MCF 10A (cell line): ENCODE measurements around the gene SIX6. TPM values are rescaled to one million over a fixed set of nuclear protein-coding genes. Genes with fewer than 3 reads are reported as not detected.

Experiments
- BruUV-seq: library from RNA; stranded (reverse); fragments of 400-500 nt; replicated peaks from 2 replicates; lab custom pipeline; 2021; lab: Mats Ljungman, UMichigan
- CTCF ChIA-PET: fragments of 300-600 bp; sonication (Branson Sonifier 250); formaldehyde crosslinking; extraction: SDS; loops from one replicate; lab custom pipeline; 2021; ENCODE audit warnings: antibody characterized with exemption, inconsistent platforms; lab: Yijun Ruan, JAX
- POLR2A ChIA-PET: fragments of 300-600, 350-650 bp; sonication (Branson Sonifier 250); formaldehyde crosslinking; extraction: SDS; loops from one replicate; lab custom pipeline; 2020; ENCODE audit warnings: antibody characterized with exemption, inconsistent platforms; lab: Yijun Ruan, JAX
- DNase-seq: peaks from one replicate; pipeline ENCODE4 v3.0.0-alpha.2; 2018; ENCODE audit not compliant: unreplicated experiment
- H3K27ac Mint-ChIP-seq: one replicate; pipeline ENCODE4 v1.8.0; 2022; ENCODE audit warnings: mild to moderate bottlenecking, low read depth, mixed read lengths; ENCODE audit not compliant: unreplicated experiment
- H3K27me3 Mint-ChIP-seq: one replicate; pipeline ENCODE4 v1.8.0; 2022; ENCODE audit warnings: mixed read lengths; ENCODE audit not compliant: insufficient read depth, unreplicated experiment
- H3K36me3 Mint-ChIP-seq: one replicate; pipeline ENCODE4 v1.8.0; 2022; ENCODE audit warnings: mild to moderate bottlenecking, moderate library complexity, mixed read lengths; ENCODE audit not compliant: insufficient read depth, unreplicated experiment
- H3K4me1 Mint-ChIP-seq: one replicate; pipeline ENCODE4 v1.8.0; 2022; ENCODE audit warnings: mixed read lengths; ENCODE audit not compliant: insufficient read depth, unreplicated experiment
- H3K4me3 Mint-ChIP-seq: one replicate; pipeline ENCODE4 v1.8.0; 2022; ENCODE audit warnings: mild to moderate bottlenecking, moderate library complexity, mixed read lengths; ENCODE audit not compliant: unreplicated experiment
- H3K9me3 Mint-ChIP-seq: one replicate; pipeline ENCODE4 v1.8.0; 2022; ENCODE audit warnings: mixed read lengths; ENCODE audit not compliant: unreplicated experiment
- CTCF ChIP-seq: fragments of 200-600 bp; IDR thresholded peaks from one replicate; pipeline ENCODE4 v1.8.0; 2022; ENCODE audit warnings: antibody characterized with exemption, mild to moderate bottlenecking; ENCODE audit not compliant: unreplicated experiment
- intact Hi-C: fragments of 100-400 bp; cut with micrococcal nuclease; formaldehyde crosslinking; loops from 2 replicates; pipeline ENCODE4 v1.14.1; 2022
- total RNA-seq: library from RNA; stranded (reverse); gene quantifications from 2 replicates; pipeline ENCODE4 v1.2.3, GENCODE V29; 2022

Gene SIX6
- total RNA-seq, 1 experiment from 2014 or later, result not detected

- Mint-ChIP-seq H3K9me3 (no peaks in the 10 kb centered on the region), H3K36me3 (no peaks in the 10 kb centered on the region), H3K27ac (no peak within 1 kb of the TSS), H3K4me1 (no peaks in the 10 kb centered on the region), H3K27me3 (peaks cover 36% of the 10 kb centered on the region), H3K4me3 (no peak within 1 kb of the TSS)
- CTCF ChIA-PET, result interaction anchor here (1.5 kb wide), 1 partner anchor 136 kb away, joined by 5 read pairs; no protein-coding TSS in a partner anchor
- intact Hi-C loops, result no loop called here
- DNase-seq, result no peak
- TF ChIP-seq CTCF, result no peak
- POLR2A ChIA-PET, result no interaction called here
- no TSS peak for BruUV-seq
These were observed 23.2 kb upstream of the SIX6 start, which contains the start of gene C14orf39 for GRCh38 chr14:60485598-60486251. Gene C14orf39, minus strand, starts transcription at chr14:60486063. Its CDS starts 985 bp downstream, at chr14:60485078.

GRCh38 chr14:60487211-60487610 is 21.7 kb upstream of the SIX6 start:
- H3K27ac Mint-ChIP-seq, result no peak overlapping the region
- no peak overlapping the region for H3K4me3 Mint-ChIP-seq
- TF ChIP-seq CTCF, result no peak
- H3K4me1 Mint-ChIP-seq, result no peaks in the 10 kb centered on the region
- H3K9me3 Mint-ChIP-seq, result no peaks in the 10 kb centered on the region
- DNase-seq, result no peak
- no peaks in the 10 kb centered on the region for H3K36me3 Mint-ChIP-seq
- ChIA-PET CTCF (interaction anchor here (0.9 to 1.7 kb wide), 3 partner anchors 9 to 137 kb away, joined by 5 to 6 read pairs (median 5); no protein-coding TSS in a partner anchor), POLR2A (interaction anchor here (0.7 kb wide), 1 partner anchor 48 kb away, joined by 4 read pairs; no protein-coding TSS in a partner anchor)
- intact Hi-C loops, result no loop called here
- H3K27me3 Mint-ChIP-seq, result peaks cover 21% of the 10 kb centered on the region
- no TSS peak for BruUV-seq

GRCh38 chr14:60488175-60488574 is 20.8 kb upstream of the SIX6 start:
- ChIA-PET CTCF (no interaction called here), POLR2A (no interaction called here)
- intact Hi-C loops, result loop anchor here (1.0 to 2.0 kb wide), 3 partner anchors 74 to 299 kb away; no protein-coding TSS in a partner anchor
- H3K9me3 Mint-ChIP-seq, result no peaks in the 10 kb centered on the region
- H3K4me1 Mint-ChIP-seq, result no peaks in the 10 kb centered on the region
- no peak overlapping the region for H3K27ac Mint-ChIP-seq
- TF ChIP-seq CTCF, result peak; percentile 20
- DNase-seq, result no peak
- no peak overlapping the region for H3K4me3 Mint-ChIP-seq
- peaks cover 11% of the 10 kb centered on the region for H3K27me3 Mint-ChIP-seq
- BruUV-seq, result no TSS peak
- H3K36me3 Mint-ChIP-seq, result no peaks in the 10 kb centered on the region

GRCh38 chr14:60490270-60490669 is 18.7 kb upstream of the SIX6 start:
- no TSS peak for BruUV-seq
- TF ChIP-seq CTCF, result no peak
- no peak overlapping the region for H3K27ac Mint-ChIP-seq
- intact Hi-C loops, result no loop called here
- no peak overlapping the region for H3K4me3 Mint-ChIP-seq
- ChIA-PET POLR2A (no interaction called here), CTCF (interaction anchor here (1.2 to 1.9 kb wide), 2 partner anchors 16 to 140 kb away, joined by 5 to 8 read pairs; no protein-coding TSS in a partner anchor)
- H3K4me1 Mint-ChIP-seq, result no peaks in the 10 kb centered on the region
- DNase-seq, result no peak
- peaks cover 15% of the 10 kb centered on the region for H3K27me3 Mint-ChIP-seq
- H3K9me3 Mint-ChIP-seq, result no peaks in the 10 kb centered on the region
- no peaks in the 10 kb centered on the region for H3K36me3 Mint-ChIP-seq
